Activated naive CD4-positive, alpha-beta T cell treated with anti-CD3 and anti-CD28 coated beads, Interleukin-2, amount 50 U/mL, for 24 hours (primary cell): ENCODE data around the gene MAN2A1.

Experiments used
- H3K27ac Mint-ChIP-seq: one replicate; pipeline ENCODE4 v1.8.0; 2021; ENCODE audit warnings: mild to moderate bottlenecking, mixed read lengths
- H3K27me3 Mint-ChIP-seq: one replicate; pipeline ENCODE4 v1.8.0; 2021; ENCODE audit warnings: mixed read lengths
- H3K36me3 Mint-ChIP-seq: one replicate; pipeline ENCODE4 v1.8.0; 2021; ENCODE audit warnings: mixed read lengths
- H3K4me1 Mint-ChIP-seq: one replicate; pipeline ENCODE4 v1.8.0; 2021; ENCODE audit warnings: mixed read lengths
- H3K4me3 Mint-ChIP-seq: one replicate; pipeline ENCODE4 v1.8.0; 2021; ENCODE audit warnings: mild to moderate bottlenecking, mixed read lengths
- H3K9me3 Mint-ChIP-seq: one replicate; pipeline ENCODE4 v1.8.0; 2021; ENCODE audit warnings: mixed read lengths

MAN2A1 gene

GRCh38 chr5:109900461-109900860 is 210.7 kb downstream of the MAN2A1 start:
- Mint-ChIP-seq H3K4me3 (no peak overlapping the region), H3K36me3 (no peaks in the 10 kb centered on the region), H3K27ac (no peak overlapping the region), H3K9me3 (peaks cover 5% of the 10 kb centered on the region), H3K27me3 (no peaks in the 10 kb centered on the region), H3K4me1 (peaks cover 11% of the 10 kb centered on the region)

DNA sequence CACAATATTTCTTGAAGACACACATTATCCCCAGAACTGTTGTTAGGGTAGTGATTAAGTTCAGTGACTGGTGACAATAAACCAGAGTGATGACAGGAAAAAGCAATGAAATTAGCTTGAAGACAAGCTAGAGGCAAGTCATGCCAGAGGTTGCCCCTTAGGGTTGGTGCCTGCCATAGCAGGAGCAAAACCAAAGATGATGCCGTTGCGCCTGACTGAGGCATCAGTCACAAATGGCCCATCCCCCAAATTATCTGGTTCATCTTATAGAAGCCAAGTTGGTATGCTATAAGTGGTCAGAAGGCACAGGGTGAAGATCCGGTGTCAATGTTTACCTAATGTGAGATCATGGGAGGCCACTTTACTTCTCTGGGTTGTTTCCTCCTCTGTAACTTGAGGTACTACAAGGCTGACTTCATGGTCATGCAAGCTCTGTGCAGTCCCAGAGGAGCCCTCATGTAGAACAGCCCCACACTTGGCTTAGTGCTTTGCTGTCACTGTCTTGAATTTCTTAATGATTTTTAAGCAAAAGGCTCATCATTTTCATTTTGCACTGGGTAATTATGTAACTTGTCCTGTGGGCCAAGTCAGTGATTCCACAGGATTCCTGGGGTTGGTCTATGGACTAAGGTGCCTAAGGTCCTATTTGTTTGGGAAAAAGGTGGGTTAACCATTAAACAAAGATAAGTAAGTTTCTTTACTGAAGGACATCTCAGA is 211.3 kb downstream of the MAN2A1 start:
- Mint-ChIP-seq H3K27me3 (no peaks in the 10 kb centered on the region), H3K4me1 (peaks cover 11% of the 10 kb centered on the region), H3K36me3 (no peaks in the 10 kb centered on the region), H3K27ac (no peak overlapping the region), H3K9me3 (no peaks in the 10 kb centered on the region), H3K4me3 (no peak overlapping the region)

- H3K27ac Mint-ChIP-seq = no peak overlapping the region
These were observed 211.9 kb downstream of the MAN2A1 start for GRCh38 chr5:109901628-109901981.

GRCh38 chr5:109903061-109903460 is 213.3 kb downstream of the MAN2A1 start:
- H3K9me3 Mint-ChIP-seq = no peaks in the 10 kb centered on the region
- H3K4me3 Mint-ChIP-seq = no peak overlapping the region
- peaks cover 2% of the 10 kb centered on the region for H3K36me3 Mint-ChIP-seq
- no peaks in the 10 kb centered on the region for H3K27me3 Mint-ChIP-seq
- no peak overlapping the region for H3K27ac Mint-ChIP-seq
- H3K4me1 Mint-ChIP-seq = peaks cover 20% of the 10 kb centered on the region

More at GRCh38 chr5:109901628-109901981, 211.9 kb downstream of the MAN2A1 start:
- H3K27me3 Mint-ChIP-seq = no peaks in the 10 kb centered on the region
- H3K9me3 Mint-ChIP-seq = no peaks in the 10 kb centered on the region
- no peak overlapping the region for H3K4me3 Mint-ChIP-seq
- no peaks in the 10 kb centered on the region for H3K36me3 Mint-ChIP-seq
- H3K4me1 Mint-ChIP-seq = peaks cover 11% of the 10 kb centered on the region

DNA sequence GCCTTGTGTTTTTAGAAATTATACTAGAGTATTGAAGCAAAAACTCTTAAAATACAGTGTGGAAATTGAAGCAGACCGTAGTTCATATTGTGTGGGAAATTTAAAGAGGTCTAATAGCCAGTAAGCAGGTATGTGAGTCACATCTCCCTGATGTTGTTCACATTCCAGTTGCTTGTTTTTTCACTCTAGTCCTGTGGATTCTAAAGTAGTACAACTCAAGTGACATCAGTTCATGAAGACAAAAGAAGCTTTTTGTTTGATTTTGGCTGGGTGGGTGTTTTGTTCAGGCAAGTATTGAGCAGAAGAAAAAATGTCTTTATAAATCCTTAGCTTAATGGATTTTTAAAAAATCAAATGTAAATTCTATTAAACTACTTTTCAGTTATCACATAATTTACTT is 216.2 kb downstream of the MAN2A1 start:
- Mint-ChIP-seq H3K36me3 (peaks cover 2% of the 10 kb centered on the region), H3K27me3 (no peaks in the 10 kb centered on the region), H3K4me1 (peaks cover 20% of the 10 kb centered on the region), H3K27ac (no peak overlapping the region), H3K4me3 (no peak overlapping the region), H3K9me3 (no peaks in the 10 kb centered on the region)

DNA sequence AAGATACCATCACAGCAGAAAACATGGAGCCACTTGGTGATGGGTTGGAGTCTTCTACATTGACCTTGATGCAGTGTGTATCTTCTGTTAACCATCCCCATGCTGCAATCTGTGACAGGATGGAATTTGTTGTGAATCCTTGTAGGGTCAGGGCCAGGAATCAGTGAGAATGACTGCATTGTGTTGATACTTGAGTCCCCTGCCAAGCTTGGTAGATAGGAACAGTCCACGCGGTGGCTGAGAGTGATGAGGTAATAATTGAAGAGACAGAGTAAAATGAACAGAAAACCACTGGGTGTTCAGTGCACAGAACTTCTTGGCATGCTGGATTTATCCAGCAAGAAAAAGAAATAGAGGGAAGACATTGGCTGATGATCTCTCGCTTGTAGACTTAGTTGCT is 217.5 kb downstream of the MAN2A1 start:
- Mint-ChIP-seq H3K27ac (no peak overlapping the region), H3K4me1 (peaks cover 21% of the 10 kb centered on the region)

DNA sequence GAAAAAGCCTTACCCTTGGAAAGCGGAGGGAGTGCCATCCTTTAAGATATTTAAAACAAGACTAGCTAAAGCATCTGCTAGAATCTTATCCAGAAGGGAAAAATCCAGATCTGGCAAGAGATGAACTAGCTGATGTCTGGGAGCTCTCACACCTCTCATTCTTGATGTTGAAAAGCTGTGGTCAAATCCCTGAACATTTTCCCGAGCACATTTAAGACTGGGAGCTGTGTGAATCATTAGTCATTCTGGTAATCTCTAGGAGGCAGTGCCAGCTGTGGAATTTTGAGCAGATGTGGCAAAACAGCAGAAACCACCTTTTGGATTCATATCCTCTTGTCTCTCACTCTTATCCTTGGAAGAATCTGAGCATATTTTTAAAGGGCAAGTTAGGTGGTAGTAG is 218.0 kb downstream of the MAN2A1 start:
- Mint-ChIP-seq H3K27me3 (no peaks in the 10 kb centered on the region), H3K27ac (no peak overlapping the region), H3K4me1 (peaks cover 21% of the 10 kb centered on the region), H3K4me3 (no peak overlapping the region), H3K36me3 (peaks cover 2% of the 10 kb centered on the region), H3K9me3 (no peaks in the 10 kb centered on the region)

More for the DNA sequence above, 217.5 kb downstream of the MAN2A1 start:
- H3K27me3 Mint-ChIP-seq = no peaks in the 10 kb centered on the region
- no peak overlapping the region for H3K4me3 Mint-ChIP-seq
- no peaks in the 10 kb centered on the region for H3K9me3 Mint-ChIP-seq
- H3K36me3 Mint-ChIP-seq = peaks cover 2% of the 10 kb centered on the region

DNA sequence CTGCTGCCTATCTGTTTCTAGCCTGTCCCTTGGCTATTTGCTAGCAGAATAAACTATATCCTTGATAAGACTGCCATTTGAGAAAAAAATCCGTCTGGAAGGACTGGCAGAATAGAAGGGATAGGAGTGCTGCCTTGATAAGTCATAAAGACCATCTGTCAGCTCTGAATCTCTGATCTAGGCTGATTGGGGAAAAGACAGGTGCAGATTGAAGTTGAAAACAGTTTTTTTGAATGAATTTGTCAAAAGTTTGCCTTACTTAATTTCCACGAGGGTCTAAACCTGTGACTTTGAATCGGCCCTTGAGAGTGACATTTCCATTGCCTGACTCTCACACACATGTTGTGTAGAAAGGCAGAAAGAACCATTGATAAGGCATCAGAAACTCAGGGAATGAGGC is 218.6 kb downstream of the MAN2A1 start:
- H3K27ac Mint-ChIP-seq = no peak overlapping the region
- no peak overlapping the region for H3K4me3 Mint-ChIP-seq
- no peaks in the 10 kb centered on the region for H3K27me3 Mint-ChIP-seq
- no peaks in the 10 kb centered on the region for H3K9me3 Mint-ChIP-seq
- H3K36me3 Mint-ChIP-seq = peaks cover 2% of the 10 kb centered on the region
- H3K4me1 Mint-ChIP-seq = peaks cover 25% of the 10 kb centered on the region

DNA sequence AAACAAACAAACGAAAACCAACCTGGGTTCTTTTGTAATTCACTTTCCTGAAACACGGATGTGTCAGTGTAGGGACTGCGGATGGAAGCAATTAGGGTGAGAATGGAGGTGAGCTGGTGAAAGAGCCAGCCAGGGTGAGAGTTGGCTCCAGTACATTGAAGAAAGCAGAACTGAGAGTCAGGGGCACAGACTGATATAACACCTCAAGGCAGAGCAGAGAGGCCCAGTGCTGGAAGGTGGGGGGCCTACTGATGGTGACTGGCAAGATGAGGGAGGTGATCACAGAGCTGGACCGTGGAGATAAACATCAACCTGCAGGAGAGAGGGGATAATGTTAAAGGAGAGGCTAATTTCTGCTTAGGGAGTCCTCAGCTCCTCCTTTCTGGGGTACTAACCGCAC is 221.1 kb downstream of the MAN2A1 start:
- Mint-ChIP-seq H3K4me3 (no peak overlapping the region), H3K9me3 (no peaks in the 10 kb centered on the region), H3K27ac (no peak overlapping the region), H3K27me3 (no peaks in the 10 kb centered on the region), H3K36me3 (peaks cover 2% of the 10 kb centered on the region), H3K4me1 (peaks cover 47% of the 10 kb centered on the region)

DNA sequence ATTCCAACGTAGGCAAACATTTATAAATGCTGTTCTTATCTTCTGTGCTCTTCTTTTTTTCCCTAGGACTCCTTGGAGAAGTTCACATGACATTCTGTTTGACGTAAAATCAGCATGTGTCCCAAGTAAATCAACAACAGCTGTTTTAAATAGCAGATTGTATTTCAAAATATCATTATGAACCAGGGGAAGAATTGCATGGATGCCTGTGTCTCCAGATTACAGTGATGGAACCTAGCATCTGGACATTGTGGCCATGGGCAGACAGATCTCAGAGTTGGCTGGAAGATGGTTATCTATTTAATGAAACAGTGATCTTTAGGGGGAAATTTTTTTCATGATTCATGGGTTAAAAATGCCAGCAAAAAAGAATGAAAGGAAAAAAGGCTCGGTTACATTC is 222.0 kb downstream of the MAN2A1 start:
- Mint-ChIP-seq H3K27ac (no peak overlapping the region), H3K27me3 (no peaks in the 10 kb centered on the region), H3K4me3 (no peak overlapping the region), H3K9me3 (no peaks in the 10 kb centered on the region), H3K36me3 (peaks cover 2% of the 10 kb centered on the region), H3K4me1 (peaks cover 47% of the 10 kb centered on the region)

- peaks cover 55% of the 10 kb centered on the region for H3K4me1 Mint-ChIP-seq
- H3K36me3 Mint-ChIP-seq = peaks cover 2% of the 10 kb centered on the region
- no peaks in the 10 kb centered on the region for H3K9me3 Mint-ChIP-seq
- H3K27me3 Mint-ChIP-seq = no peaks in the 10 kb centered on the region
- no peak overlapping the region for H3K27ac Mint-ChIP-seq
- no peak overlapping the region for H3K4me3 Mint-ChIP-seq
These were observed 225.2 kb downstream of the MAN2A1 start for GRCh38 chr5:109914906-109915305.

GRCh38 chr5:109916481-109917153 is 226.9 kb downstream of the MAN2A1 start:
- no peak overlapping the region for H3K27ac Mint-ChIP-seq
- H3K4me3 Mint-ChIP-seq = no peak overlapping the region
- H3K27me3 Mint-ChIP-seq = no peaks in the 10 kb centered on the region
- H3K36me3 Mint-ChIP-seq = peaks cover 3% of the 10 kb centered on the region
- H3K4me1 Mint-ChIP-seq = peaks cover 71% of the 10 kb centered on the region
- no peaks in the 10 kb centered on the region for H3K9me3 Mint-ChIP-seq
